HG03469 (cell line): ENCODE results near the gene ABCA3.

Source experiments
- ATAC-seq: cut with Tn5 transposase; IDR thresholded peaks from one replicate; pipeline ENCODE4 v1.9.1; 2021; ENCODE audit warnings: mild to moderate bottlenecking, moderate library complexity, moderate number of reproducible peaks; ENCODE audit not compliant: unreplicated experiment

Gene ABCA3

GRCh38 chr16:2319606-2320005, 20.9 kb downstream of the ABCA3 start:
- no peak for ATAC-seq

GRCh38 chr16:2317231-2318020, 23.1 kb downstream of the ABCA3 start:
- ATAC-seq, result no peak

- no peak for ATAC-seq
These were observed 32.2 kb downstream of the ABCA3 start for GRCh38 chr16:2308089-2308962.

GRCh38 chr16:2299915-2300192, 40.7 kb downstream of the ABCA3 start:
- no peak for ATAC-seq

GRCh38 chr16:2299121-2299914, 41.2 kb downstream of the ABCA3 start:
- no peak for ATAC-seq

- ATAC-seq, result no peak
These were observed 41.9 kb downstream of the ABCA3 start for GRCh38 chr16:2298621-2299020.

GRCh38 chr16:2297506-2297860, 43.0 kb downstream of the ABCA3 start:
- no peak for ATAC-seq

GRCh38 chr16:2296661-2297505, 43.6 kb downstream of the ABCA3 start:
- no peak for ATAC-seq

GRCh38 chr16:2295056-2295798, 45.3 kb downstream of the ABCA3 start:
- ATAC-seq, result no peak

GRCh38 chr16:2292221-2292620, 48.3 kb downstream of the ABCA3 start:
- ATAC-seq, result no peak

GRCh38 chr16:2289282-2289681, 51.2 kb downstream of the ABCA3 start:
- no peak for ATAC-seq

GRCh38 chr16:2288726-2289125, 51.8 kb downstream of the ABCA3 start:
- no peak for ATAC-seq

- ATAC-seq, result no peak
These were observed 52.5 kb downstream of the ABCA3 start for GRCh38 chr16:2287916-2288547.

- no peak for ATAC-seq
These were observed 54.0 kb downstream of the ABCA3 start for GRCh38 chr16:2286550-2286949.

GRCh38 chr16:2285731-2286191, 54.8 kb downstream of the ABCA3 start:
- no peak for ATAC-seq

- no peak for ATAC-seq
These were observed 55.5 kb downstream of the ABCA3 start for GRCh38 chr16:2284797-2285576.

GRCh38 chr16:2284001-2284770, 56.3 kb downstream of the ABCA3 start:
- ATAC-seq, result no peak
